Stimulated activated CD8-positive, alpha-beta memory T cell treated with anti-CD3 and anti-CD28 coated beads, Interleukin-15, amount 100 ng/mL, for 4 hours (primary cell): ENCODE measurements around the gene CPNE5.

Experiments used
- DNase-seq, 2 donors: peaks; one replicate each; pipeline ENCODE4 v3.0.0-alpha.2; 2020; ENCODE audit warnings: low read depth in 2 of 2

The CPNE5 gene

DNA sequence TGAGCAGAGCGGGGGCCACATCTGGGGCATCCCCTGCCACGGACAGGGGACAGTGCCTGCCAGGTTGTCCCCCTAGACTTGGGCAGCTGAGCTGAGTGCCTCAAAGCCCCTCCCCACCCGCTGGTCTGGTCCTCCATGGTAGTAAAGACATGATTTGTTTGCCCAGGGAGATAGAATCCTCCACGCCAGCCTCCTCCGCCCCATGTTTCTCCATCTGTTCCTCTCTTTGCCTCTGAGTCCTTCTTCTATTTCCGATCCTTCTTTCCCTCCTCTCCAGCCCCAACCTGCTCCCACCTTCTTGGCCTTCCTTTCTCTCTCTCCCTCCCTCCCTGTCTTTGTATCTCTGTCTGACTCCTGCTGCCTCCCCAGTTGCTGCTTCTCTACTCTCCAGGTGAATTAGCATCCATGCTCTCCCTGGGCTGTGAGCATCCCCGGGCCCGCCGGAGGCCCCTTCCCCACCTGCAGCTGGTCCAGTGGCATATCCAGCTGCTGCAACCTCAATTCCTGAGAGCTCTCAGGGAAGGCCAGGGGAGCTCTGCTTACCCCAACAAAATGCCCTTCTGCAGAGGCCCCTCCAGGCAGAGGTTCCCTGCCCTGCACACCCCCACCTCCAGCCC is 45.8 kb downstream of the CPNE5 start:
- DNase-seq = no peak

GRCh38 chr6:36791521-36792135 is 47.6 kb downstream of the CPNE5 start:
- no peak for DNase-seq

GRCh38 chr6:36791085-36791484 is 48.2 kb downstream of the CPNE5 start:
- DNase-seq = no peak

GRCh38 chr6:36788768-36789167 is 50.5 kb downstream of the CPNE5 start:
- no peak for DNase-seq

- no peak for DNase-seq
Observed at GRCh38 chr6:36788186-36788585, 51.1 kb downstream of the CPNE5 start.

- DNase-seq = no peak
Observed at GRCh38 chr6:36787210-36787609, 52.0 kb downstream of the CPNE5 start.

GRCh38 chr6:36786055-36786675 is 53.1 kb downstream of the CPNE5 start:
- DNase-seq = no peak

GRCh38 chr6:36784376-36784636 is 54.9 kb downstream of the CPNE5 start:
- no peak for DNase-seq

DNA sequence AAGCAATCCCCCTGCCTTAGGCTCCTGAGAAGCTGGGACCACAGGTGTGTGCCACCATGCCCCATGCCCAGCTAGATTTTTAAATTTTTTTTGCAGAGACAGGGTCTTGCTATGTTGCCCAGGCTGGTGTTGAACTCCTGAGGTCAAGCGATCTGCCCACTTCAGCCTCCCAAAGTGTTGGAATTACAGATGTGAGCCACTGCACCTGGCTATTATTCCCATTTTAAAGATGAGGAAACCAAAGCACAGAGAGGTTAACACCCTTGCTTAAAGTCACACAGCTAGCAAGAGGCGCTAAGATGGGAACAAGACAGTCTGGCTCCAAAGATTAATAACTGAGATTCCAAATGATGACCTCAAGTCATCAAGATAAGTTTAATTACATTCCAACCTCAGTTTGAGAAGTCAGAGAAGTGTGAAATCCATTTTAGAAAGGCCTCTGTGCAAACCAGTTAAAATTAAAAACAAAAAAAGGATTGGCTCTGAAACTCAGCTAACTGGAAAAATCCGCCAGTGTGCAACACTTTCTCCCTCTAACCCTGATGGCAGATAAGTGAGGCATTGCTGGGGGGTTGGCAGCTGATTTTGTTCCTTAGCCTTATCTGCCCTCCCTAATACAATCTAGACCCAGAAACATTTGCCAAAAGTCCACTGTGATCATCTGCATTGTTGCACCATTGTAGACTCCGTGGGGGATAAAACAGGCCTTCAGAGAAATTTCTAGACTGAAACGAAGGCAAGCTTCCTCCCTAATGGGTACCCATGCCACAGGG is 55.5 kb downstream of the CPNE5 start:
- DNase-seq = no peak

DNA sequence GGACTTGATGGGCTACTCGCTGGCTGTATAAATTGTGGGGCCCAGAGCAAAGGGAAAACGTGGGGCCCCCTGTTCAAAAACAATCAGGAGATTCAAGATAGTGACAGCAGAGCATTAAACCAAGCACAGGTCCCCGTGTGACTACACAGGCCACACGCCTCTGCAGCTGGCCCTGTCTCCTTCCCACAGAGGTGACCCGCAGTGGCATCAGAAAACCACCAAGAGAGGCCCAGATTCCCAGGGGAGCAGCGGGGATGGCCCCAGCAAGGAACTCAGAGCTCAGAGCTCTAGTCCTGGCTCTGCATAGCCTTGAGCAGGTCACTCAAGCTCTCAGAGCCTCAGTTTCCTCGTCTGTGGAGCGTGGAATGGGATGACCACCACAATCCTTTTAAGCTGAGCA is 57.6 kb downstream of the CPNE5 start:
- no peak for DNase-seq

DNA sequence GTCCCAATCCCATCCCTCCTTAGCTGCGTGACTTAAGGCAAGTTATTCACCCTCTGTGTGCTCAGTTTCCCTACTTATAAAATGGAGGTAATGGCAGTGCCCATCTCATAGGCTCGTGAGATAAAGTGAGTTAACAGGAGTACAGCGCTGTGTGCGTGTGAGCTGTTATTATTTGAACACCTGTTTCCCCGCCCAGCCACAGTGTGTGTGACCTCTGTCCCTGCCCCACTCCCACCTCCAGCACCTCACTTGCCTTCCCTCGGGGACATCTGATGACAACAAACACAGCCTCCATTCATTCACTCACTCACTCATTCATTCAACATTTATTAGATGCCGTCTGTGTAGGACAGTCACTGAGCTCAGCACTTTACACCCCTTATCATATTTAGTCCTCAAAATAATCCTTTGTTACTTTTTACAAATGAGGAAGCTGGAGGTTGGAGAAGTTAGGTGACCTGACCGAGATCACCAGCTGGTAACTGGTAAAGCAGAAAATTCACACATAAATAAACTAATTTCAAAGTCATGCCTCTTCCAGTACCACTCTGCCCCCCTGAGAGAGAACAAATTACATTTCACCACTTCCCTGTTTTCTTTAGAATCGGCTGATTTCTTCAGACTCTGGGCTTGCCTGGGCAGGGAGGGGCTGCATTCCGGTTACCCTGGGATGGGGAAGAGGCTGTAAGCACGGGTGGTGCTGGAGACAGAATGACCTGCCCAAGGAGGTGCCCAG is 58.6 kb downstream of the CPNE5 start:
- DNase-seq = no peak

- no peak for DNase-seq
Observed at GRCh38 chr6:36779227-36779626, 60.0 kb downstream of the CPNE5 start.

- DNase-seq = no peak
Observed at GRCh38 chr6:36777801-36778200, 61.4 kb downstream of the CPNE5 start.

GRCh38 chr6:36776167-36776566 is 63.1 kb downstream of the CPNE5 start:
- no peak for DNase-seq

DNA sequence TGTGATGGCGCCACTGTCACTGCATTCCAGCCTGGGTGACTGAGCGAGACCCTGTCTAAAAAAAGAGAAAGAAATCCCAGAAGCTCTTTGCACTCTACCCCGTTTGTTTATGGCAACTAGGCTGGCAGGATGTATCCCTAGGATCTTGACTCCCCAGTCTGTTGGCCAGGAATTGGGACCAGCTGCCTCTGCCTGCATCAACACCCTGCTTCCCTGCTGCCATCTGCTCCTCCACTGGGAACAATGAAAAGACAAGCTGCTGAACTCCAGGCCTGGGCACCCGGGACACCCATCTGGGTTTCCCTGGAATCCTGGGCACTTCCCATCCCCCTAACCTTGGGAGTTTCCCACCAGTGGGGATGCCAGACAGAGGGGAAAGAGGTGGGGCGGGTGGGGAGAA is 64.9 kb downstream of the CPNE5 start:
- DNase-seq = no peak

GRCh38 chr6:36772397-36772796 is 66.8 kb downstream of the CPNE5 start:
- DNase-seq = no peak

- no peak for DNase-seq
Observed at GRCh38 chr6:36771145-36771544, 68.1 kb downstream of the CPNE5 start.

DNA sequence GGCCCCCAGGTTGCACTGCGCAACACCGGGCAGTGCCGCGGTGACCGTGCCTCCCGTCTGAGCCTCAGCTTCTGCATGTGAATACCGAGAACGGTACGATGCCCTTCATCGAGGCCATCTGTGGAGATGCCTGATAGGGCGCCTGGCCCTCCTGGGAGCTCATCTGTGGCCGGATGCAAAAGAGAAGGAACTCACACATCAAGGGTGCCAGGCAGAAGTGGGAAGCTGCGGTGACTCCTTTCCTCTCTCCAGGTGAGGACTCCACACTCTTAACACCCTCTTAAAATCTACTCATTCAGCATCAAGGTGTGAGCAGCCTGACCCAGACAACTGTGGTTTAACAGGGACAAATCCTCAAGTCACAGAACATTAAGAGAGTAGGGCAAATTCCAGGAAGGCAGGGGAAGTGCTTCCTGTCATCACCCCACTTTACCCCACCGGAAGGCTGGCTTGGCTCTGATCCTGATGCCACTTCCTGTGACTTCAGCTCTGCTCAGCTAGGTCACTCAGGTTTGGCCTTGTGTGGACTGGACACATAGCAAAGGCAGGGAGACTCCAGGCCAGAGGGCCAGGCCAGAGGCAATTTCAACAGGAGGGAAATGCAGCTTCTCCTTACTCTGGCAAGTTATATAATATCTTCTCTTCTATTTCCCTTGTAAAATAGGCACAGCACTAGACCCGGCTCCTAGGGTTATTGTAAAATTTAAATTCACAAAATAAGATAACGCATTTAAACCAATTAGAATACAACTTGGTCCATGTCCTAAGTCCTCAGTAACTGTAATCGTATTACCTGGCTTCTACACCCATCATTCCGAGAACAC is 69.4 kb downstream of the CPNE5 start:
- DNase-seq = no peak

- DNase-seq = no peak
Observed at GRCh38 chr6:36769183-36769675, 70.0 kb downstream of the CPNE5 start.

GRCh38 chr6:36766399-36766945 is 72.8 kb downstream of the CPNE5 start:
- no peak for DNase-seq
